ENCODE measurements around the gene CASP4.
"Not testable (repeated sequence)": the region's sequence is repeated elsewhere in the genome, so short reads cannot be mapped to it uniquely, and the experiment has no call there.

The CASP4 gene

DNA sequence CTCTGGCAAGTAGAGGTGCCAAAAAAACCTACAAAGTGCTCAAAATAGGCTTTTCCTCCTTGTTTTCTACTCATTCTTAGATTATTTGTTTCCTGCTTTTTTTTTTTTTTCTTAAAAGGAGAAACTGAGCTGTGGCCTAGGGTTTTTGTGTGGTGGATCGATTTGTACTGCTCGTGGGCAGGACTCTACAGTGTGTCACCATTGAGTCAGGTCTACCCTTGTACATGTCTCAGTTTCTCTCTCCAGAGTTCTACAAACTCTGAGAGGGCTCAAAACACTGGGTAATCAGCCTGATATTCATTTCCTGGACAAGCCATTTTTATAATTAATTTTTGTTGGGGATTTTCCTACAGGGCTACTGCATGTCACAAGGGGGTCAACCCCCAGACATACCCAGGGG, 5.2 kb upstream of the CASP4 start:
- H3K4me3 ChIP-seq (ENCODE audit: low read length): no peak overlapping the region
- TF ChIP-seq, protein P1, sequence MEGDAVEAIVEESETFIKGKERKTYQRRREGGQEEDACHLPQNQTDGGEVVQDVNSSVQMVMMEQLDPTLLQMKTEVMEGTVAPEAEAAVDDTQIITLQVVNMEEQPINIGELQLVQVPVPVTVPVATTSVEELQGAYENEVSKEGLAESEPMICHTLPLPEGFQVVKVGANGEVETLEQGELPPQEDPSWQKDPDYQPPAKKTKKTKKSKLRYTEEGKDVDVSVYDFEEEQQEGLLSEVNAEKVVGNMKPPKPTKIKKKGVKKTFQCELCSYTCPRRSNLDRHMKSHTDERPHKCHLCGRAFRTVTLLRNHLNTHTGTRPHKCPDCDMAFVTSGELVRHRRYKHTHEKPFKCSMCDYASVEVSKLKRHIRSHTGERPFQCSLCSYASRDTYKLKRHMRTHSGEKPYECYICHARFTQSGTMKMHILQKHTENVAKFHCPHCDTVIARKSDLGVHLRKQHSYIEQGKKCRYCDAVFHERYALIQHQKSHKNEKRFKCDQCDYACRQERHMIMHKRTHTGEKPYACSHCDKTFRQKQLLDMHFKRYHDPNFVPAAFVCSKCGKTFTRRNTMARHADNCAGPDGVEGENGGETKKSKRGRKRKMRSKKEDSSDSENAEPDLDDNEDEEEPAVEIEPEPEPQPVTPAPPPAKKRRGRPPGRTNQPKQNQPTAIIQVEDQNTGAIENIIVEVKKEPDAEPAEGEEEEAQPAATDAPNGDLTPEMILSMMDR (conservative IDR thresholded peaks at IDR 0.05; ENCODE audit: low read length): no peak
- DNase-seq (ENCODE audit: low read depth): no peak

DNA sequence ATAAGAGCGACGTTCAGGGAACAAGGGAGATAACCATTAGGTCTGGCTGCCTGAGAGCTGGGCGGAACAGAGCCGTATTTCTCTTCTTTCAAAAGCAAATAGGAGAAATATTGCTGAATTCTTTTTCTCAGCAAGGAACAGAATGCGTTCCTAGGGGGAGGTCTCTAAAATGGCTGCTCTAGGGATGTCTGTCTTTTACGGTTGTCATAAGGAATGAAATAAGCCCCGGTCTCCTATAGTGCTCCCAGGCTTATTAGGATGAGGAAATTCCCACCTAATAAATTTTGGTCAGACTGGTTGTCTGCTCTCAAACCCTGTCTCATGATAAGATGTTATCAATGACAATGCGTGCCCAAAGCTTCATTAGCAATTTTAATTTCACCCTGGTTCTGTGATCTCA, 4.5 kb upstream of the CASP4 start:
- DNase-seq (ENCODE audit: low read depth); H3K4me3 ChIP-seq (ENCODE audit: low read length): not testable (repeated sequence)

DNA sequence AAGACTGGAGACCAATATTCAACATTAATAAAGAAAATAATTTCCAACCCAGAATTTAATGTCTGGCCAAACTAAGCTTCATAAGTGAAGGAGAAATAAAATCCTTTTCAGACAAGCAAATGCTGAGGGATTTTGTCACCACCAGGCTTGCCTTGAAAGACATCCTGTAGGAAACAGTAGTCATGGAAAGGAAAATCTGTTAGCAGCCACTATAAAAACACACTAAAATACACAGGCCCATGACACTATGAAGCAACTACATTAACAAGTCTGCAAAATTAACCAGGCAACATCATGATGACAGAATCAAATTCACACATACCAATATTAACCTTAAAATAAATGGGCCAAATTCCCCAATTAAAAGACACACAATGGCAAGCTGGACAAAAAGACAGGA, 2.4 kb upstream of the CASP4 start:
- DNase-seq (ENCODE audit: low read depth): no peak
- TF ChIP-seq, protein P1 (conservative IDR thresholded peaks at IDR 0.05; ENCODE audit: low read length): no peak
- no peak overlapping the region for H3K4me3 ChIP-seq (ENCODE audit: low read length)

DNA sequence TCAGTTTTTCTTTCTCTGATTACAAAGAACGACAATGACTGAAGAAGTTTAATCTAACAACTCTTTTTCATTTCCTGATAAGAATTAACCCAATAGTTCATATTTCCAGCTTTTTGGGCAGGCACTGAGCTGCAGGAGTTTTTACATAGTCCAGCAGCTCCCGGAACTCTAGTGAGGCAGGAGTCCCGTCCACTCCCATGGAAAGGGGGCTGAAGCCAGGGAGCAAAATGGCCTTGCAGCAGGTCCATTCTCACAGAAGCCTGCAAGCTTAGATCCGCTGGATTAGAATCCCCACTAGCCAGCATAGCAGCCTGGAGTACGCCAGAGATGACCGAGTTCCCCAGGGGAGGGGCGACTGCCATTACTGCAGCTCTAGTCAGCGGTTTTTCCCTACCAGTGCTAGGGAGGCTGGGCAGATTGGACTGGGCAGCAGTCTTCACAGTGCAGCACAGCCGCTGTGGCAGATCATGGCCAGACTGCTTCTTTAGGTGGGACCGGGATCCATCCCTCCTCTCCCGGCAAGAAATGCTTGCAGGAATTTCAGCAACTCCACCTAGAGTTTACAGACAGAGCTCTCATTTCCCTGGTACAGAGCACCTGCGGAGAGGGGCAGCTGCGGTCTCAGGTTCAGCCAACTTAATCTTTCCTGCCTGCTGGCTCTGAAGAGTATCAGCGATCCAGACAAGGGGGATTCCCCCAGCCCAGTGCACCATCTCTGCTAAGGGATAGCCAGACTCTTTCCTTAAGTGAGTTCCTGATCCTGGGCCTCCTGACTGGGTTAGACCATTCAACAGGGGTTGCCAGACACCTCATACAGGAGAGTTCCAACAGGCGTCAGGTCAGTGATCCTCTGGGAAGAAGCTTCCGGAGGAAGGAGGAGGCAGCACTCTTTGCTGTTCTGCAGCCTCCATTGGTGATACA, 742 bp upstream of the CASP4 start:
- peak; percentile 48 for DNase-seq (ENCODE audit: low read depth)
- peak overlapping the region; percentile 65 for H3K4me3 ChIP-seq (ENCODE audit: low read length)
- TF ChIP-seq, protein P1 (conservative IDR thresholded peaks at IDR 0.05; ENCODE audit: low read length): no peak

DNA sequence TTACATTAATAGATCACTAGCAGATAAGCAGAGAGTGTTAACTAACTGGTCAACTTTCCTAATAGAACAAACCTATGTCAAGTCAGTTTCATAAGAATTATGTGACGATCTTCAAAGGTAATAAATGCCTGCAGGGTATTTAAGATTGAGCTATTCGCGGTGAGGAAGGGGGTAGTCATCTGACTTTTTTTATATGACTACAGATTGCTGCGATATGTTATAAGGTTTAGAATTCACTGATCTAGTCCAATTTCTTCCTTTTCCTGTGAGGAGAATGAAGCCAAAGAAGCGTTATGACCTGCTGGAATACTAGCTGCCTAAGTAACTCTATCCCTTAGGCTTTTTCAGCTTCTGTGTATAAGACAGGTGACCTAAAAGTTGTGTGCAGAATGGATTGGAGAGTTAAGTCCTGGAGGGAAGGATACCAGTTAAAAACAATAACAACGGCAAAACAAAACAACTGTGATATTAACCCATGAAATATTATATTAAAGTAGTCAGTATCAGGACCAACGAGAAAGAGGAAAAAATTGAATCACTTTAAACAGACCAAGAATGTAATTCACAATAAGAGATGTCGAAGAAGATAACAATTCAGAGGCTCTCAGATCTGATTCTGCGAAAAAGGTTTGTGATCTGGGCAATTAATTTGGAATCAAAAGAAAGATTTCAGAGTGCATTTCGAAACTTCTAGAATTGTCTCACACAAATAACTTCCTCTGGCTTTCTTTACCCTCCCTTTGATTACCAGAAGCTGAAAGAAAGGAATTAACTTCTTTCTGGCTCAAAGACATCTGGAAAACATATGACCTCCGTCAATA, 630 bp downstream of the CASP4 start:
- TF ChIP-seq, protein P1 (conservative IDR thresholded peaks at IDR 0.05; ENCODE audit: low read length): no peak
- no peak for DNase-seq (ENCODE audit: low read depth)
- H3K4me3 ChIP-seq (ENCODE audit: low read length): peak overlapping the region; percentile 65

DNA sequence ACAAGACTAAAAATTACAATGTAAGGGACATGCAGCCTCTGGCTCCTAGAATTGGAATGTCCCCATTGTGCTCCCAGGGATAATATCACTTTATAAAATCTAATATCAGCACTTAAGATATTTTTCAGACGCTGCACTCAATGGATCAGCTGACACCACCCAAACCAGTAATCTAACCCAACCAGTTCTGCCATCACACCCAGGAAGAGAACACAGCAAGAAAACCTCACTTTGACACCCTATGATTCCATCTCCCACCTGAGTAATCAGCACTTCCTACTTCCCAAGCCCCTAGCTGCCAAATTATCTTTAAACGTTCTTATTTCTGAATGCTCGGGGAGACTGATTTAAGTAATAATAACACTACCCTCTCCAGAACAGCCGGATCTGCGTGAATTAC, 2.6 kb downstream of the CASP4 start:
- no peak for DNase-seq (ENCODE audit: low read depth)
- no peak overlapping the region for H3K4me3 ChIP-seq (ENCODE audit: low read length)
- TF ChIP-seq, protein P1 (conservative IDR thresholded peaks at IDR 0.05; ENCODE audit: low read length): no peak

DNA sequence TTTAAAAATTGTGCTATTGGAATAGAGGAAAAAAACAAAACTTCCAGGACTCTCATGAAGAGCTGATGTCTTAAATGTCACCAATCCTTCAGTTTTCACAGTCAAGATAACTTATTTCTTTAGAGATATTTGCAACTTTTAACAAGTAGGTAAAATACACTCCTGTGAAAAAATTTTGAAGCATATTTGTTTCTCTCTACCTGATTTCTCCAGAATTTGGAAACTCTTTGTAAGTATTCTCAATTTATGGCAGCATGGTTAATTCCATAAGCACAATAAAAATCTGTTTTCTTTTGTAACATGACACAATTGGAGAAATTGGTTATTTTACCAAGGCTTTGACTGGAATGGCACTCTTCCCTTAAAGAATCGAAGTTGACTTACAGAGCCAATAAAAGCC, 4.1 kb downstream of the CASP4 start:
- no peak overlapping the region for H3K4me3 ChIP-seq (ENCODE audit: low read length)
- TF ChIP-seq, protein P1 (conservative IDR thresholded peaks at IDR 0.05; ENCODE audit: low read length): no peak
- DNase-seq (ENCODE audit: low read depth): no peak

All from AG10803 (cell line).